ENCODE measurements around the gene SERPINB1. TPM values are rescaled to one million over a fixed set of nuclear protein-coding genes. Genes with fewer than 3 reads are reported as not detected.

SERPINB1 gene
- total and polyA plus RNA-seq, 9 of the 15 experiments (the other 6 are each of a cell fraction or from before 2014, with no cell fraction given): 33.9 to 108 (median 63.8) TPM

- no peak for TF ChIP-seq FOXJ2 (tag; IDR thresholded peaks at IDR 0.05)
- TF ChIP-seq TFAP4 (CRISPR knock-in tag; IDR thresholded peaks at IDR 0.05; ENCODE audit: borderline replicate concordance): no peak
- TF ChIP-seq, protein P1, sequence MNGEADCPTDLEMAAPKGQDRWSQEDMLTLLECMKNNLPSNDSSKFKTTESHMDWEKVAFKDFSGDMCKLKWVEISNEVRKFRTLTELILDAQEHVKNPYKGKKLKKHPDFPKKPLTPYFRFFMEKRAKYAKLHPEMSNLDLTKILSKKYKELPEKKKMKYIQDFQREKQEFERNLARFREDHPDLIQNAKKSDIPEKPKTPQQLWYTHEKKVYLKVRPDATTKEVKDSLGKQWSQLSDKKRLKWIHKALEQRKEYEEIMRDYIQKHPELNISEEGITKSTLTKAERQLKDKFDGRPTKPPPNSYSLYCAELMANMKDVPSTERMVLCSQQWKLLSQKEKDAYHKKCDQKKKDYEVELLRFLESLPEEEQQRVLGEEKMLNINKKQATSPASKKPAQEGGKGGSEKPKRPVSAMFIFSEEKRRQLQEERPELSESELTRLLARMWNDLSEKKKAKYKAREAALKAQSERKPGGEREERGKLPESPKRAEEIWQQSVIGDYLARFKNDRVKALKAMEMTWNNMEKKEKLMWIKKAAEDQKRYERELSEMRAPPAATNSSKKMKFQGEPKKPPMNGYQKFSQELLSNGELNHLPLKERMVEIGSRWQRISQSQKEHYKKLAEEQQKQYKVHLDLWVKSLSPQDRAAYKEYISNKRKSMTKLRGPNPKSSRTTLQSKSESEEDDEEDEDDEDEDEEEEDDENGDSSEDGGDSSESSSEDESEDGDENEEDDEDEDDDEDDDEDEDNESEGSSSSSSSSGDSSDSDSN (IDR thresholded peaks at IDR 0.05; ENCODE audit: borderline replicate concordance in 1 of 2, low read depth in 2 of 2, low read length in 2 of 2): no peak
- TF ChIP-seq RB1 (IDR thresholded peaks at IDR 0.05; ENCODE audit: low read depth): no peak
- TF ChIP-seq, protein P2, sequence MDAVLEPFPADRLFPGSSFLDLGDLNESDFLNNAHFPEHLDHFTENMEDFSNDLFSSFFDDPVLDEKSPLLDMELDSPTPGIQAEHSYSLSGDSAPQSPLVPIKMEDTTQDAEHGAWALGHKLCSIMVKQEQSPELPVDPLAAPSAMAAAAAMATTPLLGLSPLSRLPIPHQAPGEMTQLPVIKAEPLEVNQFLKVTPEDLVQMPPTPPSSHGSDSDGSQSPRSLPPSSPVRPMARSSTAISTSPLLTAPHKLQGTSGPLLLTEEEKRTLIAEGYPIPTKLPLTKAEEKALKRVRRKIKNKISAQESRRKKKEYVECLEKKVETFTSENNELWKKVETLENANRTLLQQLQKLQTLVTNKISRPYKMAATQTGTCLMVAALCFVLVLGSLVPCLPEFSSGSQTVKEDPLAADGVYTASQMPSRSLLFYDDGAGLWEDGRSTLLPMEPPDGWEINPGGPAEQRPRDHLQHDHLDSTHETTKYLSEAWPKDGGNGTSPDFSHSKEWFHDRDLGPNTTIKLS (IDR thresholded peaks at IDR 0.05; ENCODE audit: borderline replicate concordance, low read depth): no peak
- no peak for TF ChIP-seq ZNF444 (CRISPR knock-in tag; IDR thresholded peaks at IDR 0.05)
- TF ChIP-seq TCF15 (CRISPR knock-in tag; IDR thresholded peaks at IDR 0.05): no peak
- TF ChIP-seq CBFA2T2 (conservative IDR thresholded peaks at IDR 0.05): no peak
- TF ChIP-seq JUNB (CRISPR knock-in tag; conservative IDR thresholded peaks at IDR 0.05): no peak
- TF ChIP-seq LARP7 (IDR thresholded peaks at IDR 0.05): 0 out of 2 replicates have a peak, but pooled peaks have one; percentile 70
- TF ChIP-seq, protein P3, sequence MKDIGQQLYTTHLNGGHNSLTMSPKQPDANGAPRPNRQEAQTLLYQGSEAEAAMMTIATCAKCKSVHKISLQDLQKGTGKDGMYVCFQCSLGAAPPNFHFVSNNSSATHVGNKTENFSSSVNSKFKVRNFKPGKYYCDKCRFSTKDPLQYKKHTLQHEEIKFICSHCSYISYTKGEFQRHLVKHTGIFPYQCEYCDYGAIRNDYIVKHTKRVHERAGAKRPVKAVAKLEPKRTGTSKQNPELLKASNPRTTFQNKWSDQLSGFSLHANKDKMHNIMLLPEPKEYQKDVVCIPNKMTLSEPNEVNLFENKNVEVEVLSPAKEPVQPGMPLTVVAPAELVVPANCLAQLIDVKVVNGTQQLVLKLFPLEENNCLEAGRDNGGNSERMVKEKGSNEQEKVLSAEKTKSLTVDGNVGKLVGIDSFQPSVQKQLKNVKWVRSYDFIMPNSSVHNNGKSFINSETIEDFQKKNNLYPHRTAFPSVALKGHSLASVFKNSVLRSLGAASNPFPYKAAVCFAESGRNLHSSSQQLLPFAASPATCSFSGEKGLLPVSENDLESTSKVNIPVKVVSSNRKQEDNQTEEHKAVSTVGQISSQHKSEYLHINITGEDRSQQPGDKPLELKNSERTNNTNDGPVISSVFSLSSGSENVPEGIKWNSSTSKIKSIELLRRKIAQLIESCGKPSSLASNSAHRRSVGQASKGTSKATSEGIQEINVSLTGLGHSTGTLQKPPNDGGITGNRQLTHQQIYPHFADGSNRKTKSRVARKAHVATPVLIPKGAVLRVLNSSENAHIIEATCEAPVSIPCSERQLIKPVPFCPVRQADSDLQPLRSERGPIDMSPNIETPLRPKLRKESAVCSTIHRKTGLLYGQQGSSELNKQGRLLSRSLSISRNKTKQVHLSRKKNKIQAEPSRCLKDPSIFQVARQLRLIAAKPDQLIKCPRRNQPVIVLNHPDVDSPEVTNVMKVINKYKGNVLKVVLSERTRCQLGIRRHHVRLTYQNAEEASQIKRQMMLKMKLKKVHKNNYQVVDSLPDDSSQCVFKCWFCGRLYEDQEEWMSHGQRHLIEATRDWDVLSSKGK (CRISPR knock-in tag; IDR thresholded peaks at IDR 0.05): no peak
- TF ChIP-seq, protein P4, sequence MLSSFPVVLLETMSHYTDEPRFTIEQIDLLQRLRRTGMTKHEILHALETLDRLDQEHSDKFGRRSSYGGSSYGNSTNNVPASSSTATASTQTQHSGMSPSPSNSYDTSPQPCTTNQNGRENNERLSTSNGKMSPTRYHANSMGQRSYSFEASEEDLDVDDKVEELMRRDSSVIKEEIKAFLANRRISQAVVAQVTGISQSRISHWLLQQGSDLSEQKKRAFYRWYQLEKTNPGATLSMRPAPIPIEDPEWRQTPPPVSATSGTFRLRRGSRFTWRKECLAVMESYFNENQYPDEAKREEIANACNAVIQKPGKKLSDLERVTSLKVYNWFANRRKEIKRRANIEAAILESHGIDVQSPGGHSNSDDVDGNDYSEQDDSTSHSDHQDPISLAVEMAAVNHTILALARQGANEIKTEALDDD (IDR thresholded peaks at IDR 0.05): no peak
- TF ChIP-seq, protein P5, sequence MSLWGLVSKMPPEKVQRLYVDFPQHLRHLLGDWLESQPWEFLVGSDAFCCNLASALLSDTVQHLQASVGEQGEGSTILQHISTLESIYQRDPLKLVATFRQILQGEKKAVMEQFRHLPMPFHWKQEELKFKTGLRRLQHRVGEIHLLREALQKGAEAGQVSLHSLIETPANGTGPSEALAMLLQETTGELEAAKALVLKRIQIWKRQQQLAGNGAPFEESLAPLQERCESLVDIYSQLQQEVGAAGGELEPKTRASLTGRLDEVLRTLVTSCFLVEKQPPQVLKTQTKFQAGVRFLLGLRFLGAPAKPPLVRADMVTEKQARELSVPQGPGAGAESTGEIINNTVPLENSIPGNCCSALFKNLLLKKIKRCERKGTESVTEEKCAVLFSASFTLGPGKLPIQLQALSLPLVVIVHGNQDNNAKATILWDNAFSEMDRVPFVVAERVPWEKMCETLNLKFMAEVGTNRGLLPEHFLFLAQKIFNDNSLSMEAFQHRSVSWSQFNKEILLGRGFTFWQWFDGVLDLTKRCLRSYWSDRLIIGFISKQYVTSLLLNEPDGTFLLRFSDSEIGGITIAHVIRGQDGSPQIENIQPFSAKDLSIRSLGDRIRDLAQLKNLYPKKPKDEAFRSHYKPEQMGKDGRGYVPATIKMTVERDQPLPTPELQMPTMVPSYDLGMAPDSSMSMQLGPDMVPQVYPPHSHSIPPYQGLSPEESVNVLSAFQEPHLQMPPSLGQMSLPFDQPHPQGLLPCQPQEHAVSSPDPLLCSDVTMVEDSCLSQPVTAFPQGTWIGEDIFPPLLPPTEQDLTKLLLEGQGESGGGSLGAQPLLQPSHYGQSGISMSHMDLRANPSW (CRISPR knock-in tag; IDR thresholded peaks at IDR 0.05): no peak
Observed at GRCh38 chr6:2834262-2834661, 7.4 kb downstream of the SERPINB1 start (continued).
